ENCODE results near the gene CTSE. TPM values are rescaled to one million over a fixed set of nuclear protein-coding genes. Genes with fewer than 3 reads are reported as not detected.

CTSE gene
- total RNA-seq, 2 donors from 2014 or later, result 10.1 to 10.8 TPM

DNA sequence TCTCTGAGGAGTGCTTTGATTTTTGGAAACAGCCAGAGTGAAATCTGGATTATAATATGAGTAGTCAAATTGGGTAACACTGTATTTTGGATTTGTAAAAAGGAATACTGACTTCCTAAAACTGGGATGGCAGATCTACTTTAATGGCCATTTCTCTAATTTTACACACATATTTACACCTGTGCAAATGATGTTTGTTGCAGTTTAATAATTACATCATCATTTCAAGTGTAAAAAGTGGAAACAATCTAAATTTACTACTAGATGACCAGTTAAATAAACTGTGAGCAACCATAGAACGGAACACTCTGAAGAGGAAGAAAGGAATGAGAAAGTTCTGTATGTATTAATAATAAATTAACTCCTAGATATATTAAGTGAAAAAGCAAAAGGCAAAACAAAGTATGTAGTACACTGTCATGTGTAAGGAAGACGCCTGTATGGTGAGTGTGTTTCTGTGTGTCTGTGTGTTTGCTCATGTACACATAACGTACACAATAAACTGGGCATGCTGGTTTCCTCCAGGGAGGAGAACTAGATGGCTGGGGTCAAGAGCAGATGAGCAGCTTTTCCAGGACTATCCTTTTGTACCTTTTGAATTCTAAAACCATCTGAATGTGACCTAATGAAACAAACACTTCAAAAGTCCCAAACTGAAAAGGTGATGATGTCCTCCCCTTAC, 26.4 kb upstream of the CTSE start:
- no peaks in the 10 kb centered on the region for H3K4me1 ChIP-seq
- H3K4me3 ChIP-seq, result no peak overlapping the region
- TF ChIP-seq CTCF (IDR thresholded peaks at IDR 0.05), result no peak
- H3K27me3 ChIP-seq, result no peaks in the 10 kb centered on the region
- no peaks in the 10 kb centered on the region for H3K36me3 ChIP-seq
- H3K27ac ChIP-seq, result no peak overlapping the region
- H3K9ac ChIP-seq (ENCODE audit: low read depth in 2 of 2, low read length in 2 of 2), result no peak overlapping the region
- no peaks in the 10 kb centered on the region for H3K9me3 ChIP-seq
- no peak for DNase-seq
- intact Hi-C loops (cut with DNase I), result no loop called here

DNA sequence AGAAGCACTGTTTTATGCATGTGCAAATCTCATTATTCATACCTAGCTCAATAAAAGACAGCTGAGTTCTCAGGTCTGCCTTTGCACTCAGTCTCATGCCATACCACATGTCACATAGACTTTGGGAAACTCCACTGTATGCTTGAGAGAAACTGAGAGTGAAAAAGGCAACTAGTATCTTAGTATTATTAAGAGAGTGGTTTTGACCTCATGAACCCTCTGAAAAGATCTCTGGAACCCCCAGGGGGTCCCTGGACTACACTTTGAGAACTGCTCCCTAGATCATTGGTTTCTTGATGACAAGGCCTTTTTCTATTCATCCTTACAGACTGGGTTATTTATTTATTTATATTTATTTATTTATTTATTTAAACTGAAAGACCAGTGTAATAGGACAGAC, 25.6 kb upstream of the CTSE start:
- Histone ChIP-seq H3K9me3 (no peaks in the 10 kb centered on the region), H3K4me1 (no peaks in the 10 kb centered on the region), H3K27ac (no peak overlapping the region), H3K36me3 (no peaks in the 10 kb centered on the region), H3K4me3 (no peak overlapping the region), H3K9ac (ENCODE audit: low read depth in 2 of 2, low read length in 2 of 2) (no peak overlapping the region), H3K27me3 (no peaks in the 10 kb centered on the region)
- TF ChIP-seq CTCF (IDR thresholded peaks at IDR 0.05), result no peak
- no peak for DNase-seq
- intact Hi-C loops (cut with DNase I), result no loop called here

DNA sequence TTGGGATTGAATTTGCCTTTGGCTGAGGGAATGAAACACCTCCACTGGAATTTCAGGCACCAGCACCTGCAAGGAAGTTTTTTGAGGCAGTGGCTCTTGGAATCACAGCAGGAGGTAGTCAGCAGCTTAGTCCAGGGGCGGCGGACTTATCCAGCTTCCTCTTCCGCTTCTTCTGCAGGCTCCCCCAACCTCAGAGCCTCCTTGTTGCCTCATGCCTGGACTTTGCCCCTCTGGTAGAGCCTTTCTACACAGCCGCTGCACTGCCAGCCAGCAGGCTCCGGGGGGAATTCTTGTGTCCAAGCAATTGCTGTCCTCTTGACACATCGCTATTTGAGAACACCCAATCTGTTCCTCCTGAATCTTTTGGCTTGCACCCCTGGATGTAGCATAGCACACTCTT, 24.9 kb upstream of the CTSE start:
- no peak overlapping the region for H3K27ac ChIP-seq
- H3K4me1 ChIP-seq, result no peaks in the 10 kb centered on the region
- intact Hi-C loops (cut with DNase I), result no loop called here
- no peak overlapping the region for H3K9ac ChIP-seq (ENCODE audit: low read depth in 2 of 2, low read length in 2 of 2)
- no peaks in the 10 kb centered on the region for H3K36me3 ChIP-seq
- no peaks in the 10 kb centered on the region for H3K27me3 ChIP-seq
- DNase-seq, result peak; percentile 80
- TF ChIP-seq CTCF (IDR thresholded peaks at IDR 0.05), result no peak
- no peak overlapping the region for H3K4me3 ChIP-seq
- no peaks in the 10 kb centered on the region for H3K9me3 ChIP-seq

DNA sequence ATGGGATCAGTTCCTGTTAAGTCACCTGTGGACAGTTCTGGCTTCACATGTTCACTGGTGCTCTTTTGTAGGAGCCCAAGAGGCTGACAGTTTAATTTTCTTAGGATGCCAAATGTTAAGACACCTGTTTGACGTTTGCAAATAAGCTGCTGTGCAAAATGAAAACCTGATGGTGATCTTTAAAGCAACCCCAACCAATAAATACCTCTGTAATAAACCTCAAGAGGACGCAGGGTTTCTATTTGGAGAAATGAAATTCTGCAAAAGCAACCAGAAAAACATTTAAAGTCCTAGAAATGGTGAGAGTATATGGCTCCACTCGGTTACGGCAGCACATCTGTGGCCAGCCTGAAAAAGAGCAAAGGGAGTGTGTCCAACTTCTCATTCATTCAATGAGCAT, 23.6 kb upstream of the CTSE start:
- no peak overlapping the region for H3K27ac ChIP-seq
- H3K9me3 ChIP-seq, result no peaks in the 10 kb centered on the region
- intact Hi-C loops (cut with DNase I), result no loop called here
- DNase-seq, result no peak
- TF ChIP-seq CTCF (IDR thresholded peaks at IDR 0.05), result no peak
- no peak overlapping the region for H3K9ac ChIP-seq (ENCODE audit: low read depth in 2 of 2, low read length in 2 of 2)
- H3K27me3 ChIP-seq, result no peaks in the 10 kb centered on the region
- H3K4me1 ChIP-seq, result no peaks in the 10 kb centered on the region
- H3K4me3 ChIP-seq, result no peak overlapping the region
- no peaks in the 10 kb centered on the region for H3K36me3 ChIP-seq

DNA sequence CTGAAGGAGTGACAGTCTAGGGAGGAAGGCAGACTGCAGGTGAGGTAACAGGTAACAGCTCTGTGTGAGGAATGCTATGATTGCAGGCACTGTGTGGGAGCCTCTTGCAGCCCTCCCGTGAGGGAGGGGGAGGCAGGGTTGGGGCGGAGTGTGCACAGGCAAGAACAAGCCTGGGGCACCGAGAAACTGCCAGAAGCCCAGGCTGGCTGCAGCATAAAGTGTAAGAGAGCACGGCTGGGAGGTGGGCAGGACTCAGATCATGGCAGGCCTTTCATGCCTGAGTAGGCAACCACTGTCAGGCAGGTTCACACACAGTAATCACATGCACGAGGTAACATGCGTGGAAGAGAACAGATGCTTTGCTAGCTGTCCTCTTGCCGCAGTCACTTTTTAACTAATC, 17.9 kb upstream of the CTSE start:
- DNase-seq, result peak; percentile 17
- no peak overlapping the region for H3K27ac ChIP-seq
- no peak for TF ChIP-seq CTCF (IDR thresholded peaks at IDR 0.05)
- no peak overlapping the region for H3K4me3 ChIP-seq
- no peaks in the 10 kb centered on the region for H3K27me3 ChIP-seq
- H3K9ac ChIP-seq (ENCODE audit: low read depth in 2 of 2, low read length in 2 of 2), result no peak overlapping the region
- H3K9me3 ChIP-seq, result no peaks in the 10 kb centered on the region
- H3K4me1 ChIP-seq, result no peaks in the 10 kb centered on the region
- no peaks in the 10 kb centered on the region for H3K36me3 ChIP-seq
- intact Hi-C loops (cut with DNase I), result no loop called here

Measured in colonic mucosa (tissue), 4 donors.